Natural killer cell (primary cell): ENCODE results near the gene NT5DC4. TPM values are rescaled to one million over a fixed set of nuclear protein-coding genes. Genes with fewer than 3 reads are reported as not detected.

ENCODE experiments used
- ATAC-seq, 3 donors: fragments of 150-1000 bp in 2 of 3; fragments of 200-7000 bp in 1 of 3; cut with Tn5 transposase; 1 replicate in 1 of 3; 2 replicates in 2 of 3; pipeline ENCODE4 v1.10.0; 2021; ENCODE audit warnings: mild to moderate bottlenecking in 2 of 3, moderate library complexity in 2 of 3
- DNase-seq, 2 donors: peaks; one replicate each; pipeline versions ENCODE4 v3.0.0 to v3.0.0-alpha.2; 2013 to 2021; ENCODE audit warnings: mixed read lengths in 1 of 2
- H3K27ac ChIP-seq: one replicate; pipeline ENCODE4 v1.5.1; 2013; ENCODE audit warnings: mild to moderate bottlenecking, low read length
- H3K27me3 ChIP-seq: one replicate; pipeline ENCODE4 v1.6.1; 2013; ENCODE audit warnings: low read length; ENCODE audit not compliant: control insufficient read depth, insufficient read depth
- H3K36me3 ChIP-seq: one replicate; pipeline ENCODE4 v1.6.1; 2013; ENCODE audit warnings: low read length; ENCODE audit not compliant: control insufficient read depth, insufficient read depth
- H3K4me1 ChIP-seq: one replicate; pipeline ENCODE4 v1.6.1; 2013; ENCODE audit warnings: low read length; ENCODE audit not compliant: control insufficient read depth, insufficient read depth
- H3K4me3 ChIP-seq: one replicate; pipeline ENCODE4 v1.5.1; 2013; ENCODE audit warnings: low read length
- H3K9me3 ChIP-seq: one replicate; pipeline ENCODE4 v1.6.1; 2013; ENCODE audit warnings: low read length; ENCODE audit not compliant: control insufficient read depth, insufficient read depth
- H3K27ac Mint-ChIP-seq, 2 donors: one replicate each; pipeline ENCODE4 v1.8.0; 2022; ENCODE audit warnings: mild to moderate bottlenecking in 2 of 2, mixed read lengths in 2 of 2, moderate library complexity in 1 of 2
- H3K27me3 Mint-ChIP-seq, 2 donors: one replicate each; pipeline ENCODE4 v1.8.0; 2022; ENCODE audit warnings: low read depth in 2 of 2, mixed read lengths in 2 of 2
- H3K36me3 Mint-ChIP-seq: one replicate; pipeline ENCODE4 v1.8.0; 2022; ENCODE audit warnings: mixed read lengths
- H3K4me1 Mint-ChIP-seq, 2 donors: one replicate each; pipeline ENCODE4 v1.8.0; 2022; ENCODE audit warnings: mixed read lengths in 2 of 2
- H3K4me3 Mint-ChIP-seq: one replicate; pipeline ENCODE4 v1.8.0; 2022; ENCODE audit warnings: mild to moderate bottlenecking, moderate library complexity, mixed read lengths
- H3K9me3 Mint-ChIP-seq, 2 donors: one replicate each; pipeline ENCODE4 v1.8.0; 2022; ENCODE audit warnings: mixed read lengths in 2 of 2
- WGBS: methylation state at CpG from one replicate; pipeline ENCODE4 v1.1.7; 2013; ENCODE audit warnings: missing lambda C conversion rate; ENCODE audit not compliant: insufficient coverage; 5-methylcytosine and 5-hydroxymethylcytosine counted together
- intact Hi-C: fragments of 100-400 bp; cut with micrococcal nuclease; formaldehyde crosslinking; loops from one replicate; pipeline ENCODE4 v1.14.2; 2022
- total RNA-seq, 4 donors: library from RNA; stranded (reverse); fragments of 120-200 nt in 1 of 4; gene quantifications; one replicate each; pipeline versions ENCODE4 v1.2.3 to v1.2.4, GENCODE V29; 2013 to 2022
- TF ChIP-seq, protein P1 (sequence below): fragments of 200-600 bp; IDR thresholded peaks from one replicate; pipeline ENCODE4 v1.8.0; 2022; ENCODE audit warnings: antibody characterized with exemption

The NT5DC4 gene
- total RNA-seq, 3 donors from 2014 or later (not counting 1 experiment from before 2014, with no cell fraction given) = 0.45 to 2.0 TPM; not detected in 1

DNA sequence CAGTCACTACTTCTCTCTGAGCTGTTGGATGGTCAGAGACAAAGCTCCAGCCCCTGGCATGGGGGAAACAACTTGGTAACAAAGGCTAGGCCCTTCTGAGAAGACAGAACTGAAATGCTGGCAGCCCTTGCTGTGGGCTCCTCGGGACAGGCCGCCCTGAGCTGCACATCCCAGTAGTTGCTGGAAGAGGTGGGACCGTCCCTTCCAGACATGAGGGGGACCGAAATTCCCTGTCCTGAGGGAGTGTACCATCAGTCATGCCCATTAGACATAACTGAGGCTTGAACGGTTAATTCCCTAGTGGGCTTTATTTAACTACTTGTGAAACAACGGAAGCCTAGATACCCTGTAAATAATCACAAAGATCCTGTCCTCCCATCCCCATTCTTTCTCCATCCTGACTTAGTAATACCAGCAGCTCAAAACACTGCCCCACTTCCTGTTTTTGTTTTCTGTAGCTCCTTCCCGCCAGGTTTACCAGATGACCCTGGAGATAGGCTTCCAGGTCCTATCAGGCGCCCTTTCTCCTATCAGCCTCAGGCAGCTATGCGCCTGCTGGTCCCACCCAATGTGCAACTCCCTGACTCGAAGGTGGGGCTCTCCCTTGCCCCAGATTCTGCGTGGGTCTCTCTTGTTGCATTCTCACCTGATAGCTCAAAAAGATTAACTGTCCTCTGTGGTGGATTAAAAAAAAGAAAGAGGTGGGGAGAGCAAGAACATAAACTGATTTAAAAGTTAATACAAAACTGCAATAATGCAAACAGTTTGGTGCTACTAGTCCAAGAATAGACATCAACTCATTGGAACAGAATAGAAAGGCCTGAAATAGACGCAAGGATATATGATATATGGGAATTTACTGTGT lies 37.0 kb upstream of the NT5DC4 start:
- 71% methylated on average over 12 of the region's 12 CpGs for WGBS

DNA sequence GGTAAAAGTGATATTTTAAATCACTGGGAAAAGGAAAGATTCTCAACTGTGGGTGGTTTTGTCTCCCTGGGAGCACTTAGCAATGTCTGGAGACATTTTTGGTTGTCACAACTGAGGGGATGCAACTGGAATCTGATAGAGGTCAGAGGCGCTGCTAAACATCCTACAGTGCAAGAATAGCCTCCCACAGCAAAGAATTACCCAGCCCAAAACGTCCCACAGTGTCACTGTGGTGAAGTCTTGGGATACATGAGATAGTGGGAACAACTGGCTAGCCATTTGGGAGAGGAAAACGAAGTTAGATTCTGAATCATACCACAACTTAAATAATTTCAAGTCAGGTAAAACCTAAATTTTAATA lies 36.4 kb upstream of the NT5DC4 start:
- DNase-seq (no peak), ATAC-seq (no peak)
- Histone ChIP-seq H3K27ac (no peak overlapping the region), H3K36me3 (no peaks in the 10 kb centered on the region), H3K9me3 (no peaks in the 10 kb centered on the region), H3K4me1 (peaks cover 9% of the 10 kb centered on the region), H3K4me3 (no peak overlapping the region), H3K27me3 (no peaks in the 10 kb centered on the region)
- Mint-ChIP-seq H3K27me3 (no peaks in the 10 kb centered on the region), H3K27ac (no peak overlapping the region), H3K4me1 (peaks cover 23 to 24% of the 10 kb centered on the region in 2 donors), H3K9me3 (no peaks in the 10 kb centered on the region), H3K4me3 (no peak overlapping the region), H3K36me3 (no peaks in the 10 kb centered on the region)
- no CpG with 5 or more reads among the region's 3 CpGs for WGBS
- intact Hi-C loops = no loop called here
- TF ChIP-seq, protein P1, sequence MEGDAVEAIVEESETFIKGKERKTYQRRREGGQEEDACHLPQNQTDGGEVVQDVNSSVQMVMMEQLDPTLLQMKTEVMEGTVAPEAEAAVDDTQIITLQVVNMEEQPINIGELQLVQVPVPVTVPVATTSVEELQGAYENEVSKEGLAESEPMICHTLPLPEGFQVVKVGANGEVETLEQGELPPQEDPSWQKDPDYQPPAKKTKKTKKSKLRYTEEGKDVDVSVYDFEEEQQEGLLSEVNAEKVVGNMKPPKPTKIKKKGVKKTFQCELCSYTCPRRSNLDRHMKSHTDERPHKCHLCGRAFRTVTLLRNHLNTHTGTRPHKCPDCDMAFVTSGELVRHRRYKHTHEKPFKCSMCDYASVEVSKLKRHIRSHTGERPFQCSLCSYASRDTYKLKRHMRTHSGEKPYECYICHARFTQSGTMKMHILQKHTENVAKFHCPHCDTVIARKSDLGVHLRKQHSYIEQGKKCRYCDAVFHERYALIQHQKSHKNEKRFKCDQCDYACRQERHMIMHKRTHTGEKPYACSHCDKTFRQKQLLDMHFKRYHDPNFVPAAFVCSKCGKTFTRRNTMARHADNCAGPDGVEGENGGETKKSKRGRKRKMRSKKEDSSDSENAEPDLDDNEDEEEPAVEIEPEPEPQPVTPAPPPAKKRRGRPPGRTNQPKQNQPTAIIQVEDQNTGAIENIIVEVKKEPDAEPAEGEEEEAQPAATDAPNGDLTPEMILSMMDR = no peak

More for the DNA sequence above, 37.0 kb upstream of the NT5DC4 start:
- Histone ChIP-seq H3K4me1 (peaks cover 9% of the 10 kb centered on the region), H3K36me3 (no peaks in the 10 kb centered on the region), H3K27me3 (no peaks in the 10 kb centered on the region), H3K4me3 (no peak overlapping the region), H3K9me3 (no peaks in the 10 kb centered on the region), H3K27ac (no peak overlapping the region)
- intact Hi-C loops = no loop called here
- Mint-ChIP-seq H3K9me3 (no peaks in the 10 kb centered on the region), H3K27ac (no peak overlapping the region), H3K4me1 (peaks cover 20 to 22% of the 10 kb centered on the region in 2 donors), H3K36me3 (no peaks in the 10 kb centered on the region), H3K4me3 (no peak overlapping the region), H3K27me3 (no peaks in the 10 kb centered on the region)
- DNase-seq (no peak), ATAC-seq (no peak)
- TF ChIP-seq, protein P1 = no peak

DNA sequence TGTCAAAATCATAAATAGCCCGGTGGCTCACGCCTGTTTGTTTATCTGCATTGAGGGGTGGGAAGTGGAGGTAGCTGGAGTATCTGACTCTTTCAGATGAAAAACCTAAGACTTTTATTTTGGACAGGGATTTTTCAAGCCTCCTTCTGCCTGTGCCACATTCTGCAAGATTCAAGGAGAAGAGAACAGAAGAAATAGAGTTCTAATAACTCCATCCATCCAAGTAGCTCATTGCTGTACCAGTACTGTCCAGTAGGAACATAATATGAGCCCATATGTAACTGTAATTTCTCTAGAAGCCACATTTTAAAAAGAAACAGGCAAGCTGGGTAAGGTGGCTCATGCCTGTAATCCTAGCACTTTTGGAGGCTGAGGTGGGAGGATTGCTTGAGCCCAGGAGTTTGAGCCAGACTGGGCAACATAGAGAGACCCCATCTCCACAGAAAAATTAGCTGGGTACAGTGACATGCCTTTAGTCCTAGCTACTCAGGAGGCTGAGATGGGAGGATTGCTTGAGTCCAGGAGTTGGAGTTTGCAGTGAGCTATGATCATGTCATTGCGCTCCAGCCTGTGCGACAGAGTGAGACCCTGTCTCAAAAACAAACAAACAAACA lies 35.4 kb upstream of the NT5DC4 start:
- no peak for ATAC-seq

More for the DNA sequence above, 35.4 kb upstream of the NT5DC4 start:
- no peaks in the 10 kb centered on the region for H3K27me3 ChIP-seq
- Mint-ChIP-seq H3K9me3 (no peaks in the 10 kb centered on the region), H3K27ac (no peak overlapping the region), H3K4me3 (no peak overlapping the region), H3K4me1 (peaks cover 23 to 24% of the 10 kb centered on the region in 2 donors), H3K27me3 (no peaks in the 10 kb centered on the region), H3K36me3 (no peaks in the 10 kb centered on the region)
- H3K4me3 ChIP-seq = no peak overlapping the region
- TF ChIP-seq, protein P1 = no peak
- peaks cover 9% of the 10 kb centered on the region for H3K4me1 ChIP-seq
- H3K36me3 ChIP-seq = no peaks in the 10 kb centered on the region
- 68% methylated on average over 2 of the region's 4 CpGs for WGBS
- H3K27ac ChIP-seq = no peak overlapping the region
- no peak for DNase-seq
- intact Hi-C loops = no loop called here
- no peaks in the 10 kb centered on the region for H3K9me3 ChIP-seq
